ENCODE data around the gene STING1.
"Not testable (repeated sequence)": the region's sequence is repeated elsewhere in the genome, so short reads cannot be mapped to it uniquely, and the experiment has no call there.

Gene STING1

DNA sequence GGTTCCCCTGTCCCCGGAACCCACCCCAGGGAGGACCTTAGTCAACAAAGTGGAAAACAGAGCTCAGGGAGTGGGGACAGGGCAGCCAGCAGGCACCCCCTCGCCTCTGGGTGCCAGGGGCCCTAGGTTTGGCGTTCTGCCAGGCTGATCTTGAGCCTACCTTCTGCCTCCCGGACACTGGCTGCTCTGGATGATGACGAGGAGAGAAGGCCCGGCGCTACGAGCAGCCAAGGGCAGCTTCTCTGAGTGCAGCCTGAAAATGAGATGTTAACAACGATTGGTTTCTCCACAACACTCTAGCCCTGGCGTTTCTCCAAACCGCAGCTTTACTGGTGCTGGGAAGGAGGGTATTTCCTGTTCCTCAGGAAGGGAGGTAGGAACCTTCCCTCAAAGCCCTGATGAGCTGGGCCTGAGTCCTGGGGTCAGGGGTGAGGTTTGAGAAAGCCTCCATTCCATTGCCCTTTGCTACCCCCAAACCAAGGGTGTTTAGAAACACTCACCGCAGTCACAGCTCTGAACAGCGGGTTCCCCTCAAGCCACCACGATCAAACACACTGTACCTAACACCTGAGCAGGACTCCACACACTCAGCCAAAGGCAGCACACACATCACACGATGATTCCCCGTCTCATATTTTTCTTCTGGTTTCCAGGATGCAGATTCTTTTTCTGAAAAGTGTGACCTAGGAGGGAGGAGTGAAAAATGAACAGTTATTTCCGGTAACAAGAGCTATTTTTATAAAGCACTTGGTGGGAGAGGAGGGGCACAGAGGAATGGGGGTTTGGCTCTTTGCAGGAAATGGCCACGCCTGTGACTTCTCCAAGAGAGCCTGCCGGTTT is at the start of gene STING1:
TSS of gene STING1 (minus strand) at position 709 of the 840 bp plus-strand sequence. CDS start 1,054 bp downstream, outside the sequence.
- in situ Hi-C loops (cut with HindIII; ENCODE audit: low sequenced_read_pairs): no loop called here
- peak; percentile 96 for DNase-seq (ENCODE audit: low read depth, low spot score)
- peak within 1 kb of the TSS; percentile 57 for H3K4me3 ChIP-seq (ENCODE audit: low read depth, low read length)

DNA sequence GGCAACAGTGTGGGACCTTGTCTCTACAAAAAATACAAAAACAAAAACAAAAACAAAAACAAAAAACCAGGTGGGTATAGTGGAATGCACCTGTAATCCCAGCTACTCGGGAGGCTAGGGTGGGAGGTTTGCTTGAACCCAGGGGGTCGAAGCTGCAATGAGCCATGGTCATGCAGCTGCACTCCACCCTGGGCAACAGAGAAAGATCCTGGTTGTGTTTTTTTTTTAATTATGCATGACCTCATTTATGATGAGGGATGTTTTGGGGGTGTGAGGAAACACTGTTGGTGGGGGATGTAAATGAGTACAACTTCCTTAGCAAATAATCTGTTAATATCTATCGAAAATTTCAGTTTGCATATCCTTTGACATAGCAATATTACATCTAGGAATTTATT is 49.2 kb upstream of the STING1 start:
- DNase-seq (ENCODE audit: low read depth, low spot score): no peak
- in situ Hi-C loops (cut with HindIII; ENCODE audit: low sequenced_read_pairs): no loop called here
- TF ChIP-seq, protein P1, sequence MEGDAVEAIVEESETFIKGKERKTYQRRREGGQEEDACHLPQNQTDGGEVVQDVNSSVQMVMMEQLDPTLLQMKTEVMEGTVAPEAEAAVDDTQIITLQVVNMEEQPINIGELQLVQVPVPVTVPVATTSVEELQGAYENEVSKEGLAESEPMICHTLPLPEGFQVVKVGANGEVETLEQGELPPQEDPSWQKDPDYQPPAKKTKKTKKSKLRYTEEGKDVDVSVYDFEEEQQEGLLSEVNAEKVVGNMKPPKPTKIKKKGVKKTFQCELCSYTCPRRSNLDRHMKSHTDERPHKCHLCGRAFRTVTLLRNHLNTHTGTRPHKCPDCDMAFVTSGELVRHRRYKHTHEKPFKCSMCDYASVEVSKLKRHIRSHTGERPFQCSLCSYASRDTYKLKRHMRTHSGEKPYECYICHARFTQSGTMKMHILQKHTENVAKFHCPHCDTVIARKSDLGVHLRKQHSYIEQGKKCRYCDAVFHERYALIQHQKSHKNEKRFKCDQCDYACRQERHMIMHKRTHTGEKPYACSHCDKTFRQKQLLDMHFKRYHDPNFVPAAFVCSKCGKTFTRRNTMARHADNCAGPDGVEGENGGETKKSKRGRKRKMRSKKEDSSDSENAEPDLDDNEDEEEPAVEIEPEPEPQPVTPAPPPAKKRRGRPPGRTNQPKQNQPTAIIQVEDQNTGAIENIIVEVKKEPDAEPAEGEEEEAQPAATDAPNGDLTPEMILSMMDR (IDR thresholded peaks at IDR 0.05; ENCODE audit: low read depth, low read length): no peak
- H3K4me3 ChIP-seq (ENCODE audit: low read depth, low read length): no peak overlapping the region

More for the DNA sequence above, at the start of gene STING1:
- TF ChIP-seq, protein P1 (IDR thresholded peaks at IDR 0.05; ENCODE audit: low read depth, low read length): no peak

DNA sequence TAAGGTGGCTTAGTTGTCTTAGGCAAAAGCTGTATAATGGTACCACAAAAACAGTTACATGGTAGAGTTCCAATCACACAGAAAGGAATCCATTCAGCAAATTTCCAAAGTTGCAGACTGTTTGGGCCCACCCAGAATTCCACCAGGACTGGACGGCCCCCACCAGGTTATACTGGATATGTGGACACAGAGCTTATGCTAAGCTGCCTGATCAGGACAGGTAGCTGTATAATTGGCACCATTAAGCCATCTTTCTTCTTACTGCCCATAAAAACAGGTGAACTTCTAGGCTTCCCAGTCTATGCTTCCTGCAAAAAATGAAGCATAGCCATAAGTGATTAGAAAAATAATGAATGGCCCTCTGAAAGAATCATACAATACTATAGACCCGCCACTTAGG is 47.5 kb upstream of the STING1 start:
- DNase-seq (ENCODE audit: low read depth, low spot score); H3K4me3 ChIP-seq (ENCODE audit: low read depth, low read length); in situ Hi-C loops (cut with HindIII; ENCODE audit: low sequenced_read_pairs): not testable (repeated sequence)

DNA sequence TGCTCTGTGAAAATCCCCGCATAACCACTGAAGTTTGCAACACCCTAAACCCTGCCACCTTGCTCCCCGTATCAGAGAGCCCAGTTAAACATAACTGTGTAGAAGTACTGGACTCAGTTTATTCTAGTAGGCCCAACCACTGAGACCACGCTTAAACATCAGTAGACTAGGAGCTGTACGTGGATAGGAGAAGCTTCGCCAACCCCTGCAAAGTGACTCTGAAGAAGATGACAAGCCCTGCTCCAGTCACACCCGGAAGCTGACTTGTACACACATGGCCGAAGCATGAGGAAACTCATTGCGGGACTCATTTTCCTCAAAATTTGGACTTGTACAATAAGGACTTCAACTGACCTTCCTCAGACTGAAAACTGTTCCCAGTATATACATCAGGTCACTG is 46.1 kb upstream of the STING1 start:
- in situ Hi-C loops (cut with HindIII; ENCODE audit: low sequenced_read_pairs); H3K4me3 ChIP-seq (ENCODE audit: low read depth, low read length); DNase-seq (ENCODE audit: low read depth, low spot score): not testable (repeated sequence)

DNA sequence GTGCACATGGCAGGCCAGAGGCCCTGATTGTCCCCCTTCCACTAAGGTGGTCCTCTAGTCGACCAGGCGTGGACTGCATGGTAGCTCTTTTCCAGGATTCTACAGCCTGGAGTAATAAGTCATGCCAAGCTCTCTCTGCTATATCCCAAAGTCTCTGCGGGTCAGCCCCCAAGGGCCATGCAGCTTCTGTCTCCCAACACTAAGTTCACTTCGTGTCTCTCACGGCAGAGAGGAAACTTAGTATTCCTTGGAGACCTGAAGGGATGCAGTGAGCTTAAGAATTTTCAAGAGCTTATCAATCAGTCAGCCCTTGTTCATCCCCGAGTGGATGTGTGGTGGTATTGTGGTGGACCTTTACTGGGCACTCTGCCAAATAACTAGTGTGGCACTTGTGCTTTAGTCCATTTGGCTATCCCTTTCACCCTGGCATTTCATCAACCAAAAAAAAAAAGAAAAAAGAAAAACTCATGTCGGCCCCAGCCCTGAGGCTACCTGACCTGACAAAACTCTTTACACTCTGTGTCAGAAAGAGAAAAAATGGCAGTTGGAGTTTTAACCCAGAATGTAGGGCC is 45.4 kb upstream of the STING1 start:
- H3K4me3 ChIP-seq (ENCODE audit: low read depth, low read length); DNase-seq (ENCODE audit: low read depth, low spot score); in situ Hi-C loops (cut with HindIII; ENCODE audit: low sequenced_read_pairs): not testable (repeated sequence)

DNA sequence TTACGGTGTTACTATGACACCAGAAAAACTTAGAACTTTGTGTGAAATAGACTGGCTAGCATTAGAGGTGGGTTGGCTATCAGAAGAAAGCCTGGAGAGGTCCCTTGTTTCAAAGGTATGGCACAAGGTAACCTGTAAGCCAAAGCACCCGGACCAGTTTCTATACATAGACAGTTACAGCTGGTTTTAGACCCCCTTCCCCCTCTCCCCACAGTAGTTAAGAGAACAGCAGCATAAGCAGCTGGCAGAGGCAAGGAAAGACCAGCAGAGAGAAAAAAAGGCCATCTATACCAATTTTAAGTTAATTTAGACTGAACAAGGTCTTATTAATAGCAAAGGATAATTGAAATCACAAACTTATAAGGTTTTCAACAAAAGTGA is 44.5 kb upstream of the STING1 start:
- in situ Hi-C loops (cut with HindIII; ENCODE audit: low sequenced_read_pairs); H3K4me3 ChIP-seq (ENCODE audit: low read depth, low read length); DNase-seq (ENCODE audit: low read depth, low spot score): not testable (repeated sequence)

DNA sequence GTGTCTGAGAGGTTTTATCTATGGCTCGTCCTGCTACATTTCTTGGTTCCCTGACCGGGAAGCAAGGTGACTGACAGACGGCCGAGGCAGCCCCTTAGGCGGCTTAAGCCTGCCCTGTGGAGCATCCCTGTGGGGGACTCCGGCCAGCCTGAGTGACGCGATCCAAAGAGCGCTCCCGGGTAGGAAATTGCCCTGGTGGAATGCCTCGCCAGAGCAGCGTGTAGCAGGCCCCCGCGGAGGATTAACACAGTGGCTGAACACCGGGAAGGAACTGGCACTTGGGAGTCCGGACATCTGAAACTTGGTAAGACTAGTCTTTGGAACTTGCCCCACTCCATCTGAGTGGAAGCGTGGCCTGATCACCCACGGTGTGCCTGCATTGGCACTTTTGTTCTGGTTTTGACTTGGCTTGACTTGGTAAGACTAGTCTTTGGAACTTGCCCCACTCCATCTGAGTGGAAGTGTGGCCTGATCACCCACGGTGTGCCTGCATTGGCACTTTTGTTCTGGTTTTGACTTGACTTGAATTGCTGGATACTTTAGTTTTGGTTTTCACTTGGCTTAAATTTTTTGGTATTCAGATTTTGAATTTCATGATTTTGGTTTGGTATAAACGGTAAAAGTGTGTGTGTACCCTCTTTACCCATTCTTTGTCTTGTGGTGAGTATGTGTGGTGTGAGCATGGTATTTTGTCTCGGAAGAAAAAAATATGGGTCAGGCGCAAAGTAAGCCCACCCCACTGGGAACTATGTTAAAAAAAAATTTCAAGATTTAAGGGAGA is 43.9 kb upstream of the STING1 start:
- H3K4me3 ChIP-seq (ENCODE audit: low read depth, low read length); DNase-seq (ENCODE audit: low read depth, low spot score); in situ Hi-C loops (cut with HindIII; ENCODE audit: low sequenced_read_pairs): not testable (repeated sequence)

DNA sequence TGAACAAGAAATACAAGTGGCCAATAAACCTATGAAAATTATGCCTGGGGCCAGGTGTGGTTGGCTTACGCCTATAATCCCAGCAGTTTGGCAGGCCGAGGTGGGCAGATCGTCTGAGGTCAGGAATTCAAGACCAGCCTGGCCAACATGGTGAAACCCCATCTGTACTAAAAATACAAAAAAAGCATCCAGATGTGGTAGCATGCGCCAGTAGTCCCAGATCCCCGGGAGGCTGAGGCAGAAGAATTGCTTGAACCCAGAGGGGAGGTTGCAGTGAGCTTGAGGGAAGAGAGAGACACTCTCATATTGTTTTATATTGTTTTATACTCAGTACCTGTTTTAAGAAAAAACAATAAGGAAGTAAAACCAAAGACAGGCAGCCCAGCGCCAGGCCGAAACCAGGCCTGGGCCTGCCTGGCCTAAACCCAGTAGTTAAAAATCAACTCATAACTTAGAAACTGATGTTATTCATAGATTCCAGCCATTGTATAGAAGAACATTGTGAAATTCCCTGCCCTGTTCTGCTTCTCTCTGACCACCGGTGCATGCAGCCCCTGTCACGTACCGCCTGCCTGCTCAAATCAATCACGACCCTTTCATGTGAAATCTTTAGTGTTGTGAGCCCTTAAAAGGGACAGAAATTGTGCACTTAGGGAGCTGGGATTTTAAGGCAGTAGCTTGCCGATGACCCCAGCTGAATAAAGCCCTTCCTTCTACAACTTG is 43.2 kb upstream of the STING1 start:
- in situ Hi-C loops (cut with HindIII; ENCODE audit: low sequenced_read_pairs); H3K4me3 ChIP-seq (ENCODE audit: low read depth, low read length); DNase-seq (ENCODE audit: low read depth, low spot score): not testable (repeated sequence)

DNA sequence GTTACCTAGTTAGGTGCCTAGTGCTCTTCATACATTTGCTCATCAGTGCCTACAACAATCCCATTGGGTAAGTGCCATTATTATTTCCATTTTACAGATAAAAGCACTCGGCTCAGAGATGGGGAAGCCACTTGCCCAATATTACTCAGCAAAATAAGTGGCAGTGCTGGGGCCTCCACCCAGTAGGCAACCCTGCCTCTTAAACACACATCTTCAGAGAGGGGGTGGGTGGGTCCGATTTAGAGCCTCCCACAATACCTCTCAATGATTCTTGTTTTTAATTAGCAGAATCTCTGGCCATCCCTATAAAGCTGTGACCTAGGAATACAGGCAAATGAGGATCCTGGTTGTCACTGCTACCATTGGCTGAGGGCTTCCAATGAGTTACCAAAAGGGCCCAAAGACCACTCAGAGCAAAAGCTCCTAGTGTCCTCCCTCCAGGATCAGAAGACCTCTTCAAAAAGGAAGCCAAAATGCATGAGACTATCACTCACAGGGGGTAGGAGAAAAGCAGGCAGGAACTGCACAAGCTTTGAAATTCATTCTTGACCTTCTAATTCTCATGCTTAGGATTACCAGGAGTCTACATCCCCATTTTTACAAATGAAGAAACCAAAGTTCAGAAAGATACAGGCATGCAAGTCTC is 42.5 kb upstream of the STING1 start:
- TF ChIP-seq, protein P1 (IDR thresholded peaks at IDR 0.05; ENCODE audit: low read depth, low read length): no peak
- H3K4me3 ChIP-seq (ENCODE audit: low read depth, low read length): no peak overlapping the region
- in situ Hi-C loops (cut with HindIII; ENCODE audit: low sequenced_read_pairs): loop anchor here (25.0 kb wide), 1 partner anchor 113 kb away; the partner anchor contains the start of gene SPATA24
- no peak for DNase-seq (ENCODE audit: low read depth, low spot score)
